SK-N-MC (cell line): ENCODE data around the gene SIRPG.

ENCODE experiments used
- DNase-seq: peaks from one replicate; pipeline ENCODE4 v3.0.0-alpha.2; 2011; ENCODE audit warnings: low read depth, low spot score
- H3K27ac ChIP-seq: fragments of 200-600 bp; sonication (generic); 2 replicates; pipeline ENCODE4 v1.5.1; 2016; ENCODE audit warnings: mixed run types
- H3K36me3 ChIP-seq: fragments of 200-600 bp; sonication (generic); 2 replicates; pipeline ENCODE4 v1.6.1; 2017; ENCODE audit warnings: antibody characterized with exemption, low read length, mixed read lengths; ENCODE audit not compliant: insufficient read depth
- H3K4me3 ChIP-seq: fragments of 200-600 bp; sonication (generic); 2 replicates; pipeline ENCODE4 v1.5.1; 2016
- H3K9ac ChIP-seq: fragments of 200-600 bp; sonication (generic); 2 replicates; pipeline ENCODE4 v1.8.0; 2017; ENCODE audit warnings: mixed run types, mixed read lengths; ENCODE audit not compliant: insufficient read length
- H3K9me3 ChIP-seq: fragments of 200-600 bp; sonication (generic); 2 replicates; pipeline ENCODE4 v1.6.1; 2017; ENCODE audit warnings: low read depth, mild to moderate bottlenecking, antibody characterized with exemption, low read length, moderate library complexity, mixed read lengths
- EZH2 ChIP-seq: fragments of 200-600 bp; sonication (generic); IDR thresholded peaks from one replicate; pipeline ENCODE4 v1.6.1; 2017; ENCODE audit warnings: antibody characterized with exemption
- FOXP2 ChIP-seq: optimal IDR thresholded peaks from 2 replicates; pipeline ENCODE3; 2011; ENCODE audit warnings: mild to moderate bottlenecking, moderate library complexity; ENCODE audit not compliant: insufficient read depth; ENCODE audit errors: extremely low read length, control extremely low read depth
- POLR2AphosphoS5 ChIP-seq: IDR thresholded peaks from 2 replicates; pipeline ENCODE4 v1.6.1; 2012; ENCODE audit warnings: mild to moderate bottlenecking, low read depth, low read length, borderline replicate concordance

Gene SIRPG

GRCh38 chr20:1665345-1665744, 7.8 kb upstream of the SIRPG start:
- Histone ChIP-seq H3K9me3 (no peaks in the 10 kb centered on the region), H3K27ac (no peak overlapping the region), H3K36me3 (no peaks in the 10 kb centered on the region), H3K9ac (no peak overlapping the region), H3K4me3 (no peak overlapping the region)
- TF ChIP-seq POLR2AphosphoS5 (no peak), EZH2 (no peak), FOXP2 (no peak)
- no peak for DNase-seq

- H3K36me3 ChIP-seq = no peaks in the 10 kb centered on the region
- no peak overlapping the region for H3K27ac ChIP-seq
- DNase-seq = no peak
- H3K4me3 ChIP-seq = no peak overlapping the region
- H3K9ac ChIP-seq = no peak overlapping the region
- no peaks in the 10 kb centered on the region for H3K9me3 ChIP-seq
- TF ChIP-seq EZH2 = no peak
- TF ChIP-seq FOXP2 = no peak
- TF ChIP-seq POLR2AphosphoS5 = no peak
These were observed 7.3 kb upstream of the SIRPG start for GRCh38 chr20:1664911-1665310.

- H3K4me3 ChIP-seq = no peak overlapping the region
- no peak for DNase-seq
- H3K36me3 ChIP-seq = no peaks in the 10 kb centered on the region
- TF ChIP-seq FOXP2 = no peak
- TF ChIP-seq POLR2AphosphoS5 = no peak
- no peak for TF ChIP-seq EZH2
- H3K9me3 ChIP-seq = no peaks in the 10 kb centered on the region
- H3K9ac ChIP-seq = no peak overlapping the region
- no peak overlapping the region for H3K27ac ChIP-seq
These were observed 6.3 kb upstream of the SIRPG start for GRCh38 chr20:1663917-1664316.

GRCh38 chr20:1661542-1662299, 4.1 kb upstream of the SIRPG start:
- H3K36me3 ChIP-seq = no peaks in the 10 kb centered on the region
- no peak for DNase-seq
- no peak overlapping the region for H3K27ac ChIP-seq
- H3K9me3 ChIP-seq = no peaks in the 10 kb centered on the region
- TF ChIP-seq EZH2 (no peak), POLR2AphosphoS5 (no peak), FOXP2 (no peak)
- no peak overlapping the region for H3K4me3 ChIP-seq
- no peak overlapping the region for H3K9ac ChIP-seq

GRCh38 chr20:1660246-1660645, 2.7 kb upstream of the SIRPG start:
- Histone ChIP-seq H3K4me3 (no peak overlapping the region), H3K9me3 (no peaks in the 10 kb centered on the region), H3K27ac (no peak overlapping the region), H3K9ac (no peak overlapping the region), H3K36me3 (no peaks in the 10 kb centered on the region)
- DNase-seq = no peak
- TF ChIP-seq POLR2AphosphoS5 (no peak), FOXP2 (no peak), EZH2 (no peak)

- no peak overlapping the region for H3K27ac ChIP-seq
- no peak for DNase-seq
- no peak overlapping the region for H3K4me3 ChIP-seq
- TF ChIP-seq POLR2AphosphoS5 (no peak), FOXP2 (no peak), EZH2 (no peak)
- no peaks in the 10 kb centered on the region for H3K9me3 ChIP-seq
- no peak overlapping the region for H3K9ac ChIP-seq
- H3K36me3 ChIP-seq = no peaks in the 10 kb centered on the region
These were observed 735 bp downstream of the SIRPG start for GRCh38 chr20:1656844-1657243.

- H3K27ac ChIP-seq = no peak overlapping the region
- no peaks in the 10 kb centered on the region for H3K9me3 ChIP-seq
- no peak for DNase-seq
- H3K36me3 ChIP-seq = no peaks in the 10 kb centered on the region
- no peak overlapping the region for H3K9ac ChIP-seq
- H3K4me3 ChIP-seq = no peak overlapping the region
- TF ChIP-seq EZH2 (no peak), POLR2AphosphoS5 (no peak), FOXP2 (no peak)
These were observed 2.6 kb downstream of the SIRPG start for GRCh38 chr20:1654996-1655395.

- Histone ChIP-seq H3K9ac (no peak overlapping the region), H3K9me3 (no peaks in the 10 kb centered on the region), H3K36me3 (no peaks in the 10 kb centered on the region), H3K27ac (no peak overlapping the region), H3K4me3 (no peak overlapping the region)
- TF ChIP-seq EZH2 = no peak
- TF ChIP-seq FOXP2 = no peak
- TF ChIP-seq POLR2AphosphoS5 = no peak
- DNase-seq = no peak
These were observed 4.6 kb downstream of the SIRPG start for GRCh38 chr20:1652960-1653359.

GRCh38 chr20:1652104-1652503, 5.5 kb downstream of the SIRPG start:
- no peaks in the 10 kb centered on the region for H3K36me3 ChIP-seq
- no peak for DNase-seq
- no peak overlapping the region for H3K9ac ChIP-seq
- TF ChIP-seq FOXP2 (no peak), POLR2AphosphoS5 (no peak), EZH2 (no peak)
- H3K27ac ChIP-seq = no peak overlapping the region
- H3K4me3 ChIP-seq = no peak overlapping the region
- H3K9me3 ChIP-seq = no peaks in the 10 kb centered on the region
